NCI-H748 (cell line): ENCODE data around the gene SLC6A15.

Source experiments
- DNase-seq: peaks from one replicate; lab custom pipeline; 2025; ENCODE audit not compliant: unreplicated experiment; lab: John Stamatoyannopoulos, UW

The SLC6A15 gene

GRCh38 chr12:84912198-84913128, at the start of gene SLC6A15:
SLC6A15 (minus strand) TSS chr12:84912799; CDS start chr12:84892120, 20,679 bp downstream.
- DNase-seq: peak; percentile 94

GRCh38 chr12:84960918-84961317, 48.3 kb upstream of the SLC6A15 start:
- no peak for DNase-seq

- no peak for DNase-seq
Measured at GRCh38 chr12:84955298-84955697, 42.7 kb upstream of the SLC6A15 start.

- no peak for DNase-seq
Measured at GRCh38 chr12:84954415-84954814, 41.8 kb upstream of the SLC6A15 start.

- no peak for DNase-seq
Measured at GRCh38 chr12:84950971-84951546, 38.5 kb upstream of the SLC6A15 start.

- no peak for DNase-seq
Measured at GRCh38 chr12:84946753-84947152, 34.2 kb upstream of the SLC6A15 start.

- no peak for DNase-seq
Measured at GRCh38 chr12:84937415-84937814, 24.8 kb upstream of the SLC6A15 start.

- DNase-seq: no peak
Measured at GRCh38 chr12:84929501-84929900, 16.9 kb upstream of the SLC6A15 start.

GRCh38 chr12:84924981-84925380, 12.4 kb upstream of the SLC6A15 start:
- DNase-seq: no peak

- no peak for DNase-seq
Measured at GRCh38 chr12:84922693-84923092, 10.1 kb upstream of the SLC6A15 start.

GRCh38 chr12:84920331-84920730, 7.7 kb upstream of the SLC6A15 start:
- DNase-seq: no peak

GRCh38 chr12:84919271-84919670, 6.7 kb upstream of the SLC6A15 start:
- no peak for DNase-seq

- DNase-seq: peak; percentile 63
Measured at GRCh38 chr12:84913129-84913515, 523 bp upstream of the SLC6A15 start.

GRCh38 chr12:84911271-84912197, 1.1 kb downstream of the SLC6A15 start:
- DNase-seq: peak; percentile 90

GRCh38 chr12:84910549-84911241, 1.9 kb downstream of the SLC6A15 start:
- peak; percentile 75 for DNase-seq

GRCh38 chr12:84904051-84904450, 8.5 kb downstream of the SLC6A15 start:
- no peak for DNase-seq

GRCh38 chr12:84891106-84891838, 21.3 kb downstream of the SLC6A15 start:
- no peak for DNase-seq

GRCh38 chr12:84889818-84890217, 22.8 kb downstream of the SLC6A15 start:
- DNase-seq: no peak

- DNase-seq: no peak
Measured at GRCh38 chr12:84888861-84889260, 23.7 kb downstream of the SLC6A15 start.

GRCh38 chr12:84877340-84877739, 35.3 kb downstream of the SLC6A15 start:
- DNase-seq: no peak
